ENCODE results near the gene UGGT2.

DNA sequence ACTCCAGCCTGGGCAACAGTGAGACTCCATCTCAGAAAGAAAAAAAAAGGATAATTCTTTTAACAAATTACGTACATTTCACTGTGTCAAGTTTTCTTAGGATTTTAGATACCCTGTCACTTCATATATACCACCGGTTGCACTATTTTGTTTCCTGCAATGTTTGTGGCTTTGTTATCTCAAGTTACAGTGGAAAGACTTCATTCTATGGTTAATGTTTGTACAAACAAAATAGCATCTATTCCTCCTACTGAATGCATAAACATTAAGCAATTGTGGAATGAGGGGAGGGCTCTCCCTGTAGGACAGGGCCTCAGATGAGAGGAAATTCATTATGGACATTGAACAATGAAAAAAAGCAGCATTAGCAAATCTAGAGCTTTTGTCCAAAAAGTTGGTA, 256.2 kb downstream of the UGGT2 start:
- no peak for TF ChIP-seq EZH2 (IDR thresholded peaks at IDR 0.05; ENCODE audit: insufficient read depth, poor library complexity, severe bottlenecking)
- TF ChIP-seq EZH2phosphoT487 (IDR thresholded peaks at IDR 0.05; ENCODE audit: insufficient read depth, low read depth) = no peak

Data from GM23248 (cell line).